GM10248 (cell line): ENCODE measurements around the gene RGS6.

Experiments used
- CTCF ChIA-PET: fragments of 300-600 bp; sonication (Branson Sonifier 250); formaldehyde crosslinking; extraction: SDS; loops from one replicate; lab custom pipeline; 2021; ENCODE audit warnings: antibody characterized with exemption; lab: Yijun Ruan, JAX
- POLR2A ChIA-PET: fragments of 350-650 bp; sonication (Branson Sonifier 250); formaldehyde crosslinking; extraction: SDS; loops from one replicate; lab custom pipeline; 2020; ENCODE audit warnings: antibody characterized with exemption; lab: Yijun Ruan, JAX
- DNase-seq: peaks from one replicate; pipeline ENCODE4 v3.0.0; 2012; ENCODE audit errors: extremely low spot score
- TF ChIP-seq, protein P1 (sequence below): IDR thresholded peaks from 2 replicates; pipeline ENCODE4 v1.5.1; 2012; ENCODE audit warnings: mild to moderate bottlenecking, low read depth; ENCODE audit errors: extremely low read depth, missing control alignments, control extremely low read depth

RGS6 gene

DNA sequence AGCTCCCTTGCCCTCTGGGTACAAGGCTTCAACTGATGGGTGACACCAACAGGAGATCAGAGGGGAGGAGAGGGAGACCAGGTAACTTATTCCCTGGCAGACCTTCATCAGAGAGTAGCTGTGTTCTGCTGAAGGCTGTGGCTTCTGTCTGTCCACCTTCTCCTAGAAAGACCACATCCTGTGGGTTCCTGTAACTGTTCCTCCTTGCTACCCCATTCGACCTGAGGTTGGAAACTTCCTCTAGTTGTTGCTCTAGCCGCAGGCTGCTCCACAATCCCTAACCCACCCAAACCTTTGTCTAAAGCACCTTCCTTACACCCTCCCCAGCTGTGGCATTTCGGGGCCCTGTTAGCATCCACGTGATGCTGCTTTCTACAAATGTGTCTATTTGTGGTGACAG, 507.5 kb downstream of the RGS6 start:
- TF ChIP-seq, protein P1, sequence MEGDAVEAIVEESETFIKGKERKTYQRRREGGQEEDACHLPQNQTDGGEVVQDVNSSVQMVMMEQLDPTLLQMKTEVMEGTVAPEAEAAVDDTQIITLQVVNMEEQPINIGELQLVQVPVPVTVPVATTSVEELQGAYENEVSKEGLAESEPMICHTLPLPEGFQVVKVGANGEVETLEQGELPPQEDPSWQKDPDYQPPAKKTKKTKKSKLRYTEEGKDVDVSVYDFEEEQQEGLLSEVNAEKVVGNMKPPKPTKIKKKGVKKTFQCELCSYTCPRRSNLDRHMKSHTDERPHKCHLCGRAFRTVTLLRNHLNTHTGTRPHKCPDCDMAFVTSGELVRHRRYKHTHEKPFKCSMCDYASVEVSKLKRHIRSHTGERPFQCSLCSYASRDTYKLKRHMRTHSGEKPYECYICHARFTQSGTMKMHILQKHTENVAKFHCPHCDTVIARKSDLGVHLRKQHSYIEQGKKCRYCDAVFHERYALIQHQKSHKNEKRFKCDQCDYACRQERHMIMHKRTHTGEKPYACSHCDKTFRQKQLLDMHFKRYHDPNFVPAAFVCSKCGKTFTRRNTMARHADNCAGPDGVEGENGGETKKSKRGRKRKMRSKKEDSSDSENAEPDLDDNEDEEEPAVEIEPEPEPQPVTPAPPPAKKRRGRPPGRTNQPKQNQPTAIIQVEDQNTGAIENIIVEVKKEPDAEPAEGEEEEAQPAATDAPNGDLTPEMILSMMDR, result no peak
- DNase-seq, result no peak
- ChIA-PET POLR2A (interaction anchor here (0.8 kb wide), 1 partner anchor 37 kb away, joined by 3 read pairs; no protein-coding TSS in a partner anchor), CTCF (interaction anchor here (1.0 to 11.6 kb wide), 6 partner anchors 9 to 464 kb away, joined by 3 to 83 read pairs (median 5); no protein-coding TSS in a partner anchor)

DNA sequence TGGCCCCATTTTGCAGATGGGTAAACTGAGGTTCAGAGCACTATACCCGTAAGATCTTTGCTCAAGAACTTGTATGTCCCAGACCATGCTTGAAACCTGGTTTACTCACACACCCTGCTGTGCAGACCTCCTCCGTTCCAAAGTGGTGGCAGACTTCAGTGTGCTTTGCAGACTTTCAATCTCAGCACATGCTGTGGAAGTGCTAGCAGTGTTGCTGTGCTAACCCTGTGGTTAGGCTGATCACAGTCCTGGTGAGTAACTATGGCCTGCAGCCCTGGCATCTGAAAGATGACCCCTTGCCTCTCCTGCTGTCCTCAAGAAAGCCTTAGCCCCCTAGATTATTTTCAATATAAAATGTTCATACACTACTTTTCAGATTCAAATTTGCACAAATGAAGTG, 511.0 kb downstream of the RGS6 start:
- TF ChIP-seq, protein P1, result no peak
- CTCF ChIA-PET, result interaction anchor here (1.4 to 2.0 kb wide), 2 partner anchors 11 to 22 kb away, joined by 4 to 7 read pairs; no protein-coding TSS in a partner anchor
- POLR2A ChIA-PET, result no interaction called here
- DNase-seq, result no peak

DNA sequence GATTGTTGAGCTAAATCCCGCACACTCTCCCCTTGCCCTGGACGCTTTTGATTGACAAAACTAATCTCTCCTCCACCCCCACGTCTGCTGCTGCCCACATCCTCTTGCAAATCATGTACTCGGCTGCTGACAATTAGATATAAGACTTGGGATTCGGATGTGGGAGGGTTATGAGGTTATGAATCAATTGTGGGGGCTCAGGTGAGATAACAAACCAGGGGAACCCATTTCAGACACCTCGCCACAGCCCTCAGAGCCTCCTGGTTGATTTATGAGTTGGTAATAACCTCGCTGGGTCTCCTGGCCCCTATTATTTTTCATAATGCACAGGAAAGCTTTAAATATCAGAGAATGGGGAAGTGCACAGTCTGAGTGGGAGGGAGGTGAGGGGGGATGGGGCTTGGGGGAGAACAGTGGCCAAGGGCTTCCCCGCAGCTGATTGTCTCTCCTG, 511.8 kb downstream of the RGS6 start:
- ChIA-PET POLR2A (no interaction called here), CTCF (interaction anchor here (1.0 to 2.0 kb wide), 3 partner anchors 10 to 70 kb away, joined by 3 to 7 read pairs (median 3); no protein-coding TSS in a partner anchor)
- TF ChIP-seq, protein P1, result no peak
- peak; percentile 45 for DNase-seq

DNA sequence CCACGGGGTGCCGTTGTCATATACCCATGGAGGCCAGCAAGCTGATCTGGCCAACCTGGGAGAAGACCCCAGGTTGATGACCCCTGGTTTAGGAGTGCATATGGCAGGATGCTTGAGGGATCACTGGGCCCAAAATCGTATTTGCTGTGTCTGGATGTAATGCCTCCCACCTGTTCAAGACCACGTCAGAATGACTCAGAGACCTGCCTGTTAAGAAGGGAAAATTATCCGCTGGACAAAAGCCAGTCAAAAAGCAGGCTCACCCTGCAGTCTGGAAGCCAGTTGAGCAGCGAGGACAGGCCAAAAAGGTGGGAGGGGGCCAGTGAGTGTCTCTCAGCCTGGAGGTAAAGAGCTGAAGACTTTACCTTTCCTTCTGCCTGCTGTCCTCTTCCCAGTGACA, 512.5 kb downstream of the RGS6 start:
- ChIA-PET POLR2A (no interaction called here), CTCF (interaction anchor here (1.0 to 2.1 kb wide), 4 partner anchors 9 to 69 kb away, joined by 3 to 7 read pairs (median 4); no protein-coding TSS in a partner anchor)
- TF ChIP-seq, protein P1, result no peak
- no peak for DNase-seq

DNA sequence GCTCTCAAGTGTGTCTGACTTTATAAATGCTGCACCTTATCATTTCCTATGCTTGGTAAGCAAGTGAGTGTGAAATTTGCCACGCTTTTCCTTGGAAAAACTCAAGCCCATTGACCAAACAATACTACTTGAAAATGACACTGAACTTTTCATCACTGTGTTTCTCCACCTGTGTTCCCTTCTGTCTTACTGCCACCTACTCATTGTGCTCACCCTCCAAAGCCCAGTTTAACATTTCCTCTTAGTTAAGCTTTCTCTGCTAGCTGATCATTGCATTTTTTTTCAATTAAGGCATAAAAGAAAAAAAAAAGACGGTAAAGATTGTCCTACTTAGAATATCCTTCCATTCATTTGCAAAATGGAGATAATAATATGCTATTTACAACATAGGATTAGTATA, 516.0 kb downstream of the RGS6 start:
- POLR2A ChIA-PET, result no interaction called here
- CTCF ChIA-PET, result interaction anchor here (0.8 kb wide), 2 partner anchors 9 to 10 kb away, joined by 3 to 4 read pairs; no protein-coding TSS in a partner anchor

DNA sequence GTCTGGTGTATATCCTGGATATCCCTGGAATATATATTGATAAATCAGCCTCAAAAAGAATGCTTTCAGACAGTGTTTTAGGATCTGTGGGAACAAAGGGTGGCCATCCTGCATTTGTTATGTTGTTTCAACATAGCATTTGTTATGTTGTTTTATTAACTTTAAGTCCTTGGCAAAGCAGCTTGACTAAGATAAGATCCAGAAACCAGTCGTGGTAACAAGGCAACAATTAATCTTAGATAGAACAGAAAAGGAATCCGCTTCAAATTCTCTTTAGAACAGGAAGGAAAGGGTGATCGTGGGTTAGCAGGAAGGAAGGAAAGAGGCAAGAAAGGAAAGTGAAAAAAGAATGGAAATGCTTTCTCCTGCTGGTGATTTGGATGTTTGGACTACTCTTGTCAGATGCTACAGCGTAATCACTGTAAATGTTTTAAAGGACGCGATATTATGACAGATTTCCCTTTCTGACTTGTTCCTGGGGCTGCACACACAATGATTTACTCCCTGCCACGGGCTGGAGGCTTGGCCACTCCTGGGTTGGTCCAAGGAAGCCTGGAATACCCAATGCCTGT, 518.3 kb downstream of the RGS6 start:
- no peak for DNase-seq
- TF ChIP-seq, protein P1, result no peak
- ChIA-PET POLR2A (interaction anchor here (1.3 kb wide), 1 partner anchor 27 kb away, joined by 5 read pairs; no protein-coding TSS in a partner anchor), CTCF (interaction anchor here (1.3 to 1.6 kb wide), 3 partner anchors 11 to 12 kb away, joined by 4 to 7 read pairs (median 4); no protein-coding TSS in a partner anchor)

More for the DNA sequence above, 516.0 kb downstream of the RGS6 start:
- TF ChIP-seq, protein P1, result no peak
- no peak for DNase-seq
